A549 (cell line): ENCODE data around the gene VWF. TPM values are rescaled to one million over a fixed set of nuclear protein-coding genes. Genes with fewer than 3 reads are reported as not detected.
A peak's percentile ranks its signal among the peaks of the same experiment; 100 is the strongest.

Experiments
- ATAC-seq, 2 experiments: fragments of 200-7000 bp in 1 of 2; fragments of >200 bp in 1 of 2; cut with Nextera tagmentation in 1 of 2; cut with Tn5 transposase in 1 of 2; 3 replicates each; pipeline versions ENCODE4 v1.8.0 to v1.9.1; 2018 to 2020; ENCODE audit warnings: mild to moderate bottlenecking in 1 of 2, moderate library complexity in 1 of 2
- CTCF ChIA-PET: fragments of 300-600 bp; sonication (Branson Sonifier 250); formaldehyde crosslinking; extraction: SDS; loops from one replicate; lab custom pipeline; 2021; ENCODE audit warnings: antibody characterized with exemption, inconsistent platforms; lab: Yijun Ruan, JAX
- POLR2A ChIA-PET: fragments of 350-600 bp; formaldehyde crosslinking; extraction: SDS; loops from one replicate; lab custom pipeline; 2021; ENCODE audit warnings: antibody characterized with exemption, inconsistent platforms; lab: Yijun Ruan, JAX
- DNase-seq, 2 experiments: peaks; one replicate each; pipeline versions ENCODE4 v3.0.0 to v3.0.0-alpha.2; 2011 to 2016; ENCODE audit warnings: low read depth in 1 of 2, low spot score in 1 of 2
- FAIRE-seq: peaks from 2 replicates; lab custom pipeline; 2011; peaks lifted over from hg19 to GRCh38; lab: Jason Lieb, UNC
- H3K27ac ChIP-seq, 2 experiments: fragments of >200 bp; sonication (Bioruptor Twin); formaldehyde crosslinking; 3 replicates each; pipeline ENCODE4 v1.5.1; 2016 to 2017
- H3K4me1 ChIP-seq: fragments of >200 bp; sonication (Bioruptor Twin); formaldehyde crosslinking; 3 replicates; pipeline ENCODE4 v1.6.1; 2016
- H3K4me2 ChIP-seq: fragments of >200 bp; sonication (Bioruptor Twin); formaldehyde crosslinking; 3 replicates; pipeline ENCODE4 v1.6.1; 2016
- H3K4me3 ChIP-seq: fragments of >200 bp; sonication (Bioruptor Twin); formaldehyde crosslinking; 3 replicates; pipeline ENCODE4 v1.5.1; 2016
- H3K9me3 ChIP-seq: fragments of >200 bp; sonication (Bioruptor Twin); formaldehyde crosslinking; 3 replicates; pipeline ENCODE4 v1.6.1; 2016
- BCL3 ChIP-seq: fragments of >200 bp; sonication (Bioruptor Twin); formaldehyde crosslinking; IDR thresholded peaks from 3 replicates; pipeline ENCODE4 v1.6.1; 2016
- EHMT2 ChIP-seq: fragments of 200-600 bp; sonication (generic); IDR thresholded peaks from 2 replicates; pipeline ENCODE4 v1.6.1; 2016; ENCODE audit warnings: antibody characterized with exemption, low read depth, mild to moderate bottlenecking, moderate library complexity
- EP300 ChIP-seq, 2 experiments: fragments of >200 bp; sonication (Bioruptor Twin); formaldehyde crosslinking; IDR thresholded peaks; 2 replicates in 1 of 2; 3 replicates in 1 of 2; pipeline ENCODE4 v1.6.1; 2016 to 2017
- FOXS1 ChIP-seq: fragments of 250-450 bp; sonication (Bioruptor Pico); IDR thresholded peaks from 2 replicates; pipeline ENCODE4 v1.5.0; 2020; ENCODE audit warnings: mild to moderate bottlenecking, moderate library complexity
- HES2 ChIP-seq: fragments of >200 bp; sonication (Bioruptor Twin); formaldehyde crosslinking; IDR thresholded peaks from 2 replicates; pipeline ENCODE4 v1.6.1; 2016
- HEYL ChIP-seq: fragments of 250-450 bp; sonication (Bioruptor Pico); IDR thresholded peaks from 2 replicates; pipeline ENCODE4 v1.8.0; 2021; ENCODE audit warnings: mild to moderate bottlenecking, moderate library complexity
- HMGXB4 ChIP-seq: fragments of 250-450 bp; sonication (Bioruptor Pico); IDR thresholded peaks from 2 replicates; pipeline ENCODE4 v1.5.0; 2021; ENCODE audit warnings: mild to moderate bottlenecking, moderate library complexity, borderline replicate concordance
- HOXA7 ChIP-seq: fragments of 250-450 bp; sonication (Bioruptor Pico); IDR thresholded peaks from 2 replicates; pipeline ENCODE4 v1.5.0; 2020; ENCODE audit warnings: mild to moderate bottlenecking, moderate library complexity
- NR3C1 ChIP-seq: fragments of >200 bp; sonication (Bioruptor Twin); formaldehyde crosslinking; IDR thresholded peaks from 3 replicates; pipeline ENCODE4 v1.6.1; 2017
- PBX3 ChIP-seq: IDR thresholded peaks from 2 replicates; pipeline ENCODE4 v1.6.1; 2012
- RARB ChIP-seq: fragments of 250-450 bp; sonication (Bioruptor Pico); IDR thresholded peaks from 2 replicates; pipeline ENCODE4 v1.8.0; 2021; ENCODE audit warnings: mild to moderate bottlenecking, moderate library complexity
- RCOR1 ChIP-seq: fragments of 150-350 bp; IDR thresholded peaks from 2 replicates; pipeline ENCODE4 v1.6.1; 2014; ENCODE audit warnings: antibody characterized with exemption, low read length, low read depth
- REST ChIP-seq: fragments of 200-600 bp; sonication (generic); IDR thresholded peaks from 2 replicates; pipeline ENCODE4 v1.6.1; 2016; ENCODE audit warnings: antibody characterized with exemption, mild to moderate bottlenecking, moderate library complexity
- SMC3 ChIP-seq: fragments of >200 bp; sonication (Bioruptor Twin); formaldehyde crosslinking; IDR thresholded peaks from 3 replicates; pipeline ENCODE4 v1.6.1; 2018; ENCODE audit warnings: inconsistent platforms
- SREBF2 ChIP-seq: fragments of 450-650 bp; IDR thresholded peaks from 2 replicates; pipeline ENCODE4 v1.6.1; 2014; ENCODE audit warnings: mild to moderate bottlenecking, moderate library complexity
- TP53 ChIP-seq: fragments of 250-450 bp; sonication (Bioruptor Pico); IDR thresholded peaks from 2 replicates; pipeline ENCODE4 v1.5.0; 2021; ENCODE audit warnings: mild to moderate bottlenecking, moderate library complexity
- USF2 ChIP-seq: fragments of 450-650 bp; IDR thresholded peaks from 2 replicates; pipeline ENCODE4 v1.6.1; 2014; ENCODE audit warnings: antibody characterized with exemption
- ZC3H11A ChIP-seq: fragments of 450-650 bp; IDR thresholded peaks from 2 replicates; pipeline ENCODE4 v1.6.1; 2014; ENCODE audit warnings: antibody characterized with exemption, mild to moderate bottlenecking
- WGBS: methylation state at CpG from one replicate; pipeline ENCODE4 v1.1.6; 2017; ENCODE audit errors: missing lambda C conversion rate; 5-methylcytosine and 5-hydroxymethylcytosine counted together
- polyA minus RNA-seq: library from RNA; depleted of rRNA, polyadenylated mRNA; stranded (reverse); fragments of >200 nt; gene quantifications from 2 replicates; pipeline ENCODE4 v1.2.3, GENCODE V29; 2011; rRNA and poly(A)+ RNA removed
- polyA plus RNA-seq, 4 experiments: library from polyadenylated mRNA; depleted of rRNA in 3 of 4; stranded (reverse); fragments of >200 nt; fragmentation: RNase III in 1 of 4; extraction: RNeasy Plus Mini Kit Qiagen cat#74134 plus additional on column Dnase treatment in 1 of 4; gene quantifications; 2 replicates in 3 of 4; 3 replicates in 1 of 4; pipeline ENCODE4 v1.2.3, GENCODE V29; 2011 to 2017

The VWF gene
- polyA plus RNA-seq (2011; rRNA removed) = 0.01 TPM in 2 replicates
- under 0.01 TPM in 1 of 2 replicates, not detected in the other for polyA plus RNA-seq (2012; cell fraction: cytosol; rRNA removed)
- 0.01 TPM in 1 of 2 replicates, not detected in the other for polyA plus RNA-seq (2012; cell fraction: nucleus; rRNA removed)
- polyA plus RNA-seq (2017; fragmentation: RNase III; extraction: RNeasy Plus Mini Kit Qiagen cat#74134 plus additional on column Dnase treatment) = not detected in 3 replicates
- 0.04 TPM in 1 of 2 replicates, not detected in the other for polyA minus RNA-seq

- ChIA-PET CTCF (interaction anchor here (1.2 kb wide), 1 partner anchor 71 kb away, joined by 3 read pairs; no protein-coding TSS in a partner anchor), POLR2A (no interaction called here)
- TF ChIP-seq RCOR1 (no peak), SREBF2 (no peak), HMGXB4 (CRISPR knock-in tag) (no peak), ZC3H11A (no peak), USF2 (no peak), HEYL (CRISPR knock-in tag) (no peak), NR3C1 (no peak)
- H3K27ac ChIP-seq = no peak within 1 kb of the TSS
- no peaks in the 10 kb centered on the region for H3K9me3 ChIP-seq
- H3K4me3 ChIP-seq = no peak within 1 kb of the TSS
- no peaks in the 10 kb centered on the region for H3K4me1 ChIP-seq
- DNase-seq (no peak), ATAC-seq (peak in 1 of 2 experiments; percentile 27; a peak in 1 of 6 replicates), FAIRE-seq (no peak)
- 60% methylated on average over 5 of the region's 5 CpGs for WGBS
- H3K4me2 ChIP-seq = no peak within 1 kb of the TSS
These were observed at the start of gene VWF for GRCh38 chr12:6124411-6125309. VWF (minus strand) TSS chr12:6124670; CDS start chr12:6123196, 1,474 bp downstream.

GRCh38 chr12:6172862-6173261, 48.4 kb upstream of the VWF start:
- FAIRE-seq = no peak
- peaks cover 5% of the 10 kb centered on the region for H3K4me1 ChIP-seq
- CTCF ChIA-PET = interaction anchor here (0.8 kb wide), 1 partner anchor 22 kb away, joined by 3 read pairs; no protein-coding TSS in a partner anchor
- POLR2A ChIA-PET = no interaction called here
- ATAC-seq = no peak
- no peak overlapping the region for H3K4me3 ChIP-seq
- H3K9me3 ChIP-seq = no peaks in the 10 kb centered on the region
- no peak for TF ChIP-seq EHMT2
- TF ChIP-seq HES2 = no peak
- no peak for TF ChIP-seq SMC3
- TF ChIP-seq RCOR1 = no peak
- TF ChIP-seq EP300 (IDR thresholded peaks at IDR 0.05) = no peak
- no peak for TF ChIP-seq HMGXB4 (CRISPR knock-in tag)
- TF ChIP-seq SREBF2 = no peak
- no peak for DNase-seq
- WGBS = 57% methylated on average over 4 of the region's 4 CpGs
- no peak overlapping the region for H3K4me2 ChIP-seq
- no peak overlapping the region for H3K27ac ChIP-seq

- ATAC-seq (no peak), FAIRE-seq (no peak), DNase-seq (no peak)
- Histone ChIP-seq H3K4me2 (no peak overlapping the region), H3K9me3 (no peaks in the 10 kb centered on the region), H3K4me1 (peaks cover 13% of the 10 kb centered on the region), H3K27ac (no peak overlapping the region), H3K4me3 (no peak overlapping the region)
- CTCF ChIA-PET = interaction anchor here (0.9 to 1.0 kb wide), 2 partner anchors 9 to 113 kb away, joined by 3 read pairs; no protein-coding TSS in a partner anchor
- 76% methylated on average over 15 of the region's 15 CpGs for WGBS
- POLR2A ChIA-PET = no interaction called here
- TF ChIP-seq BCL3 = no peak
- TF ChIP-seq REST = no peak
- no peak for TF ChIP-seq HOXA7 (CRISPR knock-in tag)
- no peak for TF ChIP-seq FOXS1 (CRISPR knock-in tag)
- no peak for TF ChIP-seq TP53 (CRISPR knock-in tag)
- TF ChIP-seq RARB = no peak
- no peak for TF ChIP-seq PBX3
These were observed 47.6 kb upstream of the VWF start for GRCh38 chr12:6172086-6172485.
